Measurements from ENCODE around the gene TARBP2. TPM values are rescaled to one million over a fixed set of nuclear protein-coding genes. Genes with fewer than 3 reads are reported as not detected.

The TARBP2 gene
- total RNA-seq, 4 donors from 2014 or later, result 19.5 to 25.9 (median 22.7) TPM

DNA sequence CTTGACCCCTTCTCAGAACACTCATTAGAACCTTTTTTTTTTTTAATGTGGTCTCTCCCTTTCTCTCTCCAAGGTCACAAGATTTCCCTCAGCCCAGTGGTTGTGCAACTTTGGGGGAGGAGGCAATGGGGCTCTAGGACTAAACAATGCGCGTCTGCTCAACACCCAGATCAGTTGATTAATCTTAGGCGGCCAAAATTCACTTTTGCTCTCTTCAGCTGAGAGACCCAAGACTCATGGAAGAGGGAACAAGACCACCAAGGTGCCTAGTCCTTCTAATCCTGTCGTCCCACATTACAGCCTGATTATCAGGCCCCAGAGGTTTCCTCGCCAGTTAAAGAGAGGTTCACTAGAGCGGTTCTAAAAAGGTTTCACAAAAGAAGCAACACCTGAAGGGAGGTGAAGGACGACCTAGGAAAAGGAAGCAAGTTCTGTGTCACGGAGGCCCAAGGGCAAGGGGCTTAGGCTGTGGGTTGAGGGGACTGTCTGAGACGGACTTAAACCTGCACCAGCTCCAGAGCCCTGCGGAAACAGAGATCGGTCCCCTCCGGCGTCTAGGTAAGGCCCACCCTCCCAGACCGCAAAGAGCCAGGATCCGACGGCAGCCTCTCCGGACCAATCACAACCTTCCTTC is 824 bp upstream of the TARBP2 start:
- intact Hi-C loops (cut with DNase I), result loop anchor here (10.0 kb wide), 1 partner anchor 45 kb away; the partner anchor contains the start of gene PCBP2
- Histone ChIP-seq H3K4me1 (peaks cover 23 to 76% (median 32%) of the 10 kb centered on the region in 3 donors), H3K4me3 (peak overlapping the region; percentile 42 to 88 (median 74)), H3K27me3 (no peaks in the 10 kb centered on the region), H3K27ac (peak overlapping the region; percentile 89 to 99 (median 98)), H3K9me3 (no peaks in the 10 kb centered on the region), H3K36me3 (peaks cover 0 to 25% (median 0%) of the 10 kb centered on the region in 3 donors)
- no peak for DNase-seq
- peak in 3 of 4 donors; percentile 76 to 97 (median 96) for TF ChIP-seq POLR2A (IDR thresholded peaks at IDR 0.05)
- TF ChIP-seq, protein P1, sequence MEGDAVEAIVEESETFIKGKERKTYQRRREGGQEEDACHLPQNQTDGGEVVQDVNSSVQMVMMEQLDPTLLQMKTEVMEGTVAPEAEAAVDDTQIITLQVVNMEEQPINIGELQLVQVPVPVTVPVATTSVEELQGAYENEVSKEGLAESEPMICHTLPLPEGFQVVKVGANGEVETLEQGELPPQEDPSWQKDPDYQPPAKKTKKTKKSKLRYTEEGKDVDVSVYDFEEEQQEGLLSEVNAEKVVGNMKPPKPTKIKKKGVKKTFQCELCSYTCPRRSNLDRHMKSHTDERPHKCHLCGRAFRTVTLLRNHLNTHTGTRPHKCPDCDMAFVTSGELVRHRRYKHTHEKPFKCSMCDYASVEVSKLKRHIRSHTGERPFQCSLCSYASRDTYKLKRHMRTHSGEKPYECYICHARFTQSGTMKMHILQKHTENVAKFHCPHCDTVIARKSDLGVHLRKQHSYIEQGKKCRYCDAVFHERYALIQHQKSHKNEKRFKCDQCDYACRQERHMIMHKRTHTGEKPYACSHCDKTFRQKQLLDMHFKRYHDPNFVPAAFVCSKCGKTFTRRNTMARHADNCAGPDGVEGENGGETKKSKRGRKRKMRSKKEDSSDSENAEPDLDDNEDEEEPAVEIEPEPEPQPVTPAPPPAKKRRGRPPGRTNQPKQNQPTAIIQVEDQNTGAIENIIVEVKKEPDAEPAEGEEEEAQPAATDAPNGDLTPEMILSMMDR (IDR thresholded peaks at IDR 0.05), result no peak
- WGBS, 2 donors, result 0 to 2% methylated on average over 12 to 17 of the region's 17 CpGs

DNA sequence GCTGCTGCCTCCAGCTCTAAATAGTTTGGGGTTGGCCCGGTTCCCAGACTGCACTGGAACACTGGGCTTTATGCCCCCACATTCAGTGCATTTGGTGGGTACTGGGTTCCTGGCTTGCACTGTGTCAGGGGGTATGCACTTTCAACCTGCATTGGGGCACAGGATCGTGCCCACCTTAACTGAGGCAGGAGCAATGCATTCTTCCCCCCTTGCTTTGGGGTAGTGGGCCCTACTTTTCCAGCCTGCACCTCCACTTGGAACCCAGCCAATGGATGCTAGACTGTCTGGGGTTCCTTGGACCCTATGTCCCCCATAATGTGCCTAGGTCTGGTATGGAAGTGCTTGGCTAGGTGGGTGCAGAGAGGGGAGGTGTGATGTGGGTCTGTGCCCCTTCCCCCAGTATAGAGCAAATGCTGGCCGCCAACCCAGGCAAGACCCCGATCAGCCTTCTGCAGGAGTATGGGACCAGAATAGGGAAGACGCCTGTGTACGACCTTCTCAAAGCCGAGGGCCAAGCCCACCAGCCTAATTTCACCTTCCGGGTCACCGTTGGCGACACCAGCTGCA is 615 bp downstream of the TARBP2 start:
- DNase-seq, result no peak
- intact Hi-C loops (cut with DNase I), result loop anchor here (10.0 kb wide), 1 partner anchor 47 kb away; the partner anchor contains the start of gene PCBP2
- H3K9me3 ChIP-seq, result no peaks in the 10 kb centered on the region
- peak overlapping the region; percentile 66 to 88 (median 74) for H3K4me3 ChIP-seq
- peaks cover 0 to 39% (median 9%) of the 10 kb centered on the region in 3 donors for H3K36me3 ChIP-seq
- H3K27ac ChIP-seq, result peak overlapping the region; percentile 89 to 99 (median 98)
- TF ChIP-seq, protein P1 (IDR thresholded peaks at IDR 0.05), result no peak
- no peak for TF ChIP-seq POLR2A (IDR thresholded peaks at IDR 0.05)
- 76 to 81% methylated on average over 6 of the region's 10 CpGs for whole genome bisulfite sequencing, 2 donors
- H3K4me1 ChIP-seq, result peaks cover 26 to 66% (median 31%) of the 10 kb centered on the region in 3 donors
- H3K27me3 ChIP-seq, result no peaks in the 10 kb centered on the region

DNA sequence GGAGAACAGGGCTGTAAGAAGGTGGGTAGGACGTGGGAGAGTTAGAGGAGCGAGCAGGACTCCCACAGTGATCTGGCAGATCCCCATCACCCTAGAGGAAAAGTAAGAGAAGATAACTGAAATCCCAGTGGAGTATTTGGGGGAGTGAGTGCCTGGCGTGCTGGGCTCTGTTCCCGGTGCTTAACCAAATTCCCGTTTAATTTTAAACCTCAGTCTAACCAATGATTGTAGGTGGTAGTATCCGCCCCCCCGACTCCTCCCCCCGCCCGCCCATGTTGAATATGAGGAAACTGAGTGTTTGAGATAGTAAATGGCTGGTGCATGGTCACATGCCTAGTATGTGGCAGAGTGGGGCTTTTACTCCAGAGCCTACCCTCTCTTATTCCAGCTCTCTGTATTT is 1.2 kb downstream of the TARBP2 start:
- Histone ChIP-seq H3K27me3 (no peaks in the 10 kb centered on the region), H3K9me3 (no peaks in the 10 kb centered on the region), H3K36me3 (peaks cover 0 to 46% (median 9%) of the 10 kb centered on the region in 3 donors), H3K4me1 (peaks cover 26 to 60% (median 29%) of the 10 kb centered on the region in 3 donors), H3K27ac (peak overlapping the region; percentile 89 to 99 (median 98)), H3K4me3 (peak overlapping the region in 2 of 4 donors; percentile 69 to 88)
- intact Hi-C loops (cut with DNase I), result loop anchor here (10.0 kb wide), 1 partner anchor 48 kb away; the partner anchor contains the start of gene PCBP2
- 49 to 66% methylated on average over 6 to 9 of the region's 9 CpGs for WGBS, 2 donors
- DNase-seq, result no peak
- TF ChIP-seq, protein P1 (IDR thresholded peaks at IDR 0.05), result no peak
- no peak for TF ChIP-seq POLR2A (IDR thresholded peaks at IDR 0.05)

DNA sequence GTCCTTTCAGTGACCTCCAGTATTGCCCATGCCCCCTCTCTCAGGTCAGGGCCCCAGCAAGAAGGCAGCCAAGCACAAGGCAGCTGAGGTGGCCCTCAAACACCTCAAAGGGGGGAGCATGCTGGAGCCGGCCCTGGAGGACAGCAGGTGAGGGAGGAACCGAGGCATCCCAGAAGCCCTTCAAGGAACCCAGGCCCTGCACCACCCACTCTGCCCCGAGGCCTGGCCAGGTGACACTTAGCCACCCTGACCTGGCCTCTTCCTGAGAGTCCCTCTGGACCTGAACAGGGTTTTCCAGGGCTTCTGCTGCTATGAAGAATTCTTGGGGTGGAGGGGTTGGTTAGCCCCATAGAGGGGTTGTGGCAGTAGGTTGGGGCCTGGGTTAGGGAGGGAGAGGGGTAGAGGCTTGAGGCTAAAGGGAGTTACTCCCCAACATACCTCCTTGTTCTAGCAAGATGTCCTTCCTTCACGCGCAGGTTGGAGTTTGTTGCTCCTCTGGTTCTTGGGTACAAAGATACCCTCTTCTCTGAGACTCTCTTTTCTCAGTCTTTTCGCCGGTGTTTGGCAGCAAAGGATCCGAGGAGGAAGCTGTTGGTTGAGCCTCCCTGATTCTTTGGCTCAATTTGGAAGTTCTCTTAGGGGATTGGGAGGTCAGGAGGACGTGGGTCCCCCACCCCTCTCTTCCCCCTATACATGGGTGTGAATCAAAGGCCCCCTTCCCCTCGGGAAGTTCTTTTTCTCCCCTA is 2.1 kb downstream of the TARBP2 start:
- H3K4me3 ChIP-seq, result no peak overlapping the region
- peak overlapping the region in 2 of 4 donors; percentile 97 to 99 for H3K27ac ChIP-seq
- H3K9me3 ChIP-seq, result no peaks in the 10 kb centered on the region
- TF ChIP-seq POLR2A (IDR thresholded peaks at IDR 0.05), result no peak
- TF ChIP-seq, protein P1 (IDR thresholded peaks at IDR 0.05), result no peak
- 64 to 69% methylated on average over 6 to 8 of the region's 10 CpGs for WGBS, 2 donors
- no peak for DNase-seq
- intact Hi-C loops (cut with DNase I), result loop anchor here (10.0 kb wide), 1 partner anchor 48 kb away; the partner anchor contains the start of gene PCBP2
- H3K4me1 ChIP-seq, result peaks cover 26 to 53% (median 28%) of the 10 kb centered on the region in 3 donors
- H3K36me3 ChIP-seq, result peaks cover 0 to 52% (median 9%) of the 10 kb centered on the region in 3 donors
- no peaks in the 10 kb centered on the region for H3K27me3 ChIP-seq
